SU-DHL-6 (cell line): ENCODE data around the gene CPEB3.

Source experiments
- H2AFZ ChIP-seq: fragments of 200-600 bp; sonication (generic); 2 replicates; pipeline ENCODE4 v1.6.1; 2014; ENCODE audit warnings: low read depth, mild to moderate bottlenecking, moderate library complexity, mixed read lengths, antibody characterized with exemption, low read length; ENCODE audit not compliant: severe bottlenecking
- H3F3A ChIP-seq: fragments of 200-600 bp; shearing (Covaris generic); 2 replicates; pipeline ENCODE4 v1.6.0; 2016; ENCODE audit warnings: antibody characterized with exemption, mild to moderate bottlenecking; ENCODE audit not compliant: insufficient read depth
- H3K27ac ChIP-seq: fragments of 200-600 bp; sonication (generic); 2 replicates; pipeline ENCODE4 v1.5.1; 2016; ENCODE audit warnings: low read depth, mild to moderate bottlenecking, low read length, moderate library complexity, mixed read lengths
- H3K27me3 ChIP-seq: fragments of 200-600 bp; sonication (generic), shearing (Covaris generic); 2 replicates; pipeline ENCODE4 v1.6.0; 2014; ENCODE audit warnings: mild to moderate bottlenecking, low read length
- H3K36me3 ChIP-seq: fragments of 200-600 bp; sonication (generic); 2 replicates; pipeline ENCODE4 v1.6.1; 2014; ENCODE audit warnings: mild to moderate bottlenecking, low read length, mixed read lengths
- H3K4me2 ChIP-seq: fragments of 300-600, 200-600 bp; shearing (Covaris generic), sonication (generic); 2 replicates; pipeline ENCODE4 v1.6.0; 2014; ENCODE audit warnings: low read length, low read depth, mild to moderate bottlenecking; ENCODE audit not compliant: poor library complexity, severe bottlenecking
- H3K4me3 ChIP-seq: fragments of 200-600 bp; sonication (generic); 2 replicates; pipeline ENCODE4 v1.5.1; 2014; ENCODE audit warnings: antibody characterized with exemption, low read length, mild to moderate bottlenecking, mixed read lengths; ENCODE audit not compliant: insufficient read depth, poor library complexity, severe bottlenecking
- H3K79me2 ChIP-seq: fragments of 200-600 bp; sonication (generic); 2 replicates; pipeline ENCODE4 v1.6.1; 2014; ENCODE audit warnings: mild to moderate bottlenecking, low read length, moderate library complexity; ENCODE audit not compliant: insufficient read depth
- H3K9ac ChIP-seq: fragments of 200-600 bp; sonication (generic); 2 replicates; pipeline ENCODE4 v1.7.0; 2014; ENCODE audit warnings: mild to moderate bottlenecking, low read length
- H3K9me2 ChIP-seq: fragments of 200-600 bp; sonication (generic); replicated peaks from 2 replicates; pipeline ENCODE4 v1.6.1; 2014; ENCODE audit warnings: low read length; ENCODE audit not compliant: insufficient read depth
- H3K9me3 ChIP-seq: fragments of 200-600 bp; sonication (generic); 2 replicates; pipeline ENCODE4 v1.6.1; 2014; ENCODE audit warnings: low read length, mixed read lengths; ENCODE audit not compliant: insufficient read depth
- H4K20me1 ChIP-seq: fragments of 200-600 bp; sonication (generic); 2 replicates; pipeline ENCODE4 v1.6.1; 2014; ENCODE audit warnings: low read depth, mild to moderate bottlenecking, antibody characterized with exemption, low read length, moderate library complexity, mixed read lengths
- CTCF ChIP-seq: fragments of 200-600 bp; sonication (generic); IDR thresholded peaks from one replicate; pipeline ENCODE4 v1.5.1; 2017; ENCODE audit warnings: antibody characterized with exemption, mild to moderate bottlenecking, low read length, moderate library complexity; ENCODE audit not compliant: insufficient read depth, poor library complexity, severe bottlenecking
- EZH2phosphoT487 ChIP-seq: fragments of 200-600 bp; sonication (generic), shearing (Covaris generic); conservative IDR thresholded peaks from 2 replicates; pipeline ENCODE4 v1.6.1; 2018; ENCODE audit warnings: mild to moderate bottlenecking, antibody characterized with exemption, low read length, moderate library complexity, mixed read lengths

Gene CPEB3

GRCh38 chr10:92131275-92131820, 159.5 kb downstream of the CPEB3 start:
- no peaks in the 10 kb centered on the region for H3K9me3 ChIP-seq
- H3K9me2 ChIP-seq = no peaks in the 10 kb centered on the region
- no peak overlapping the region for H2AFZ ChIP-seq
- H3K9ac ChIP-seq = no peak overlapping the region
- no peaks in the 10 kb centered on the region for H3K79me2 ChIP-seq
- no peak overlapping the region for H3K27ac ChIP-seq
- no peak overlapping the region for H3K4me3 ChIP-seq
- no peak for TF ChIP-seq CTCF
- TF ChIP-seq EZH2phosphoT487 = no peak
- no peak overlapping the region for H3K4me2 ChIP-seq
- H3F3A ChIP-seq = no peaks in the 10 kb centered on the region
- H3K27me3 ChIP-seq = no peaks in the 10 kb centered on the region
- no peaks in the 10 kb centered on the region for H3K36me3 ChIP-seq
- H4K20me1 ChIP-seq = no peaks in the 10 kb centered on the region

- H3K36me3 ChIP-seq = no peaks in the 10 kb centered on the region
- no peak overlapping the region for H3K9ac ChIP-seq
- H3K9me2 ChIP-seq = no peaks in the 10 kb centered on the region
- H2AFZ ChIP-seq = no peak overlapping the region
- no peaks in the 10 kb centered on the region for H3F3A ChIP-seq
- no peak overlapping the region for H3K4me2 ChIP-seq
- H4K20me1 ChIP-seq = no peaks in the 10 kb centered on the region
- no peaks in the 10 kb centered on the region for H3K9me3 ChIP-seq
- no peaks in the 10 kb centered on the region for H3K27me3 ChIP-seq
- no peak overlapping the region for H3K27ac ChIP-seq
- TF ChIP-seq CTCF (no peak), EZH2phosphoT487 (no peak)
- no peak overlapping the region for H3K4me3 ChIP-seq
- H3K79me2 ChIP-seq = no peaks in the 10 kb centered on the region
Observed at GRCh38 chr10:92130622-92131274, 160.1 kb downstream of the CPEB3 start.

- no peak overlapping the region for H3K4me2 ChIP-seq
- TF ChIP-seq CTCF = no peak
- TF ChIP-seq EZH2phosphoT487 = no peak
- no peak overlapping the region for H2AFZ ChIP-seq
Observed at GRCh38 chr10:92126100-92126650, 164.7 kb downstream of the CPEB3 start.

More at GRCh38 chr10:92126100-92126650, 164.7 kb downstream of the CPEB3 start:
- no peaks in the 10 kb centered on the region for H3K9me2 ChIP-seq
- H3K9ac ChIP-seq = no peak overlapping the region
- no peaks in the 10 kb centered on the region for H3K79me2 ChIP-seq
- H3K27ac ChIP-seq = no peak overlapping the region
- H3K4me3 ChIP-seq = no peak overlapping the region
- H3K9me3 ChIP-seq = no peaks in the 10 kb centered on the region
- no peaks in the 10 kb centered on the region for H3K36me3 ChIP-seq
- H3F3A ChIP-seq = no peaks in the 10 kb centered on the region
- H3K27me3 ChIP-seq = no peaks in the 10 kb centered on the region
- no peaks in the 10 kb centered on the region for H4K20me1 ChIP-seq
